ENCODE results near the gene ZDHHC1.

Gene ZDHHC1

DNA sequence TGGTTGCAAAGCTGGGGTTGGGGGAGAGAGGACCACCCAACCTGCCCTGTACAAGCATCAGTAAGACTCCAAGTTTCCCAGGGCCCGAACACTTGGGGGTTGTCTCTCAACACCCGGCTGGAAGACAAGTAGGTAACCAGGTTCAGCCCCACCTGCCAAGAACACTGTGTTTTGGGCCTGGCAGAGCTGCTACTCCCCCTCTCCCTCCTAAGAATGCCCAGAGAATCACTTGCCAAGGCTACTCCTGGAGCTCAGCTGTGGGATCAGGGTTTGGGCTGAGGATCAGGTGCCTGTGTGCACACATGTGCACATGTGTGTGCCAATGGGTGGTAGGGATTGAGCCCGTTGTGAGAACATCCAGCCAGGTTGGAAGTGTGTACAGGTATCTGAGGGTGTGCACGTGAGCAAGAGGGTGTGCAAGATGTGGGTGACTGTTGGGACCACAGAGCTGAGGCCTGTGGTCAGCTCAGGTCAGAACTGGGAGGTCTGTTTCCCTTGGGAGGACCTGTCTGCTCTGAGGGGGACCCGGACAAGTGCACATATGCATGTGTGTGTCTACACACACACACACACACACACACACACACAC lies 16.9 kb upstream of the ZDHHC1 start:
- peaks cover 57% of the 10 kb centered on the region for H3K27me3 ChIP-seq
- no peaks in the 10 kb centered on the region for H3K9me3 ChIP-seq
- TF ChIP-seq, protein P1, sequence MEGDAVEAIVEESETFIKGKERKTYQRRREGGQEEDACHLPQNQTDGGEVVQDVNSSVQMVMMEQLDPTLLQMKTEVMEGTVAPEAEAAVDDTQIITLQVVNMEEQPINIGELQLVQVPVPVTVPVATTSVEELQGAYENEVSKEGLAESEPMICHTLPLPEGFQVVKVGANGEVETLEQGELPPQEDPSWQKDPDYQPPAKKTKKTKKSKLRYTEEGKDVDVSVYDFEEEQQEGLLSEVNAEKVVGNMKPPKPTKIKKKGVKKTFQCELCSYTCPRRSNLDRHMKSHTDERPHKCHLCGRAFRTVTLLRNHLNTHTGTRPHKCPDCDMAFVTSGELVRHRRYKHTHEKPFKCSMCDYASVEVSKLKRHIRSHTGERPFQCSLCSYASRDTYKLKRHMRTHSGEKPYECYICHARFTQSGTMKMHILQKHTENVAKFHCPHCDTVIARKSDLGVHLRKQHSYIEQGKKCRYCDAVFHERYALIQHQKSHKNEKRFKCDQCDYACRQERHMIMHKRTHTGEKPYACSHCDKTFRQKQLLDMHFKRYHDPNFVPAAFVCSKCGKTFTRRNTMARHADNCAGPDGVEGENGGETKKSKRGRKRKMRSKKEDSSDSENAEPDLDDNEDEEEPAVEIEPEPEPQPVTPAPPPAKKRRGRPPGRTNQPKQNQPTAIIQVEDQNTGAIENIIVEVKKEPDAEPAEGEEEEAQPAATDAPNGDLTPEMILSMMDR (IDR thresholded peaks at IDR 0.05): no peak
- H3K4me3 ChIP-seq (ENCODE audit: low read depth in 1 of 2, low read length in 1 of 2): no peak overlapping the region
- peaks cover 15 to 21% of the 10 kb centered on the region in 2 experiments for H3K4me1 ChIP-seq (ENCODE audit: control insufficient read depth in 1 of 2, insufficient read depth in 1 of 2, low read depth in 1 of 2, low read length in 1 of 2)
- H3K27ac ChIP-seq: no peak overlapping the region
- H3K36me3 ChIP-seq: peaks cover 38% of the 10 kb centered on the region

DNA sequence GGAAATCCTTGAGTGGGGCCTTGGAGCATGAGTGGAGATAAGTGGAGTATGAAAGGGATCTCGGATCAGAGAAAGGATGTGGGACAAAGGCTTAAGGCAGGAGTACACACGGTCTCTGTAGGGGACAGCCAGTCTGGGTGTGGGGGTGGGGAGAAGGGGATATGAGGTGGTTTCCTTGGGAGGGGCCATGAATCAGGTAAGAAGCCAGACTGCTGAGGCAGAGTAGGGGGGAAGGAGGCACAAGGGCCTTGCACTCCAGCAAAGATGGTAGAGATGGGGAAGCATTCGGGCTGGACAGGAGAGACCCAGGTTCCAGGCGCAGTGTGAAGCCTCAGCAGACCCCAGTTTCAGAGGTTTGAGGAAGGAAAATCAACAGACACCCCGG lies 16.2 kb upstream of the ZDHHC1 start:
- Histone ChIP-seq H3K9me3 (no peaks in the 10 kb centered on the region), H3K27ac (no peak overlapping the region), H3K36me3 (peaks cover 31% of the 10 kb centered on the region), H3K4me1 (ENCODE audit: control insufficient read depth in 1 of 2, insufficient read depth in 1 of 2, low read depth in 1 of 2, low read length in 1 of 2) (peaks cover 15 to 21% of the 10 kb centered on the region in 2 experiments), H3K27me3 (peaks cover 64% of the 10 kb centered on the region), H3K4me3 (ENCODE audit: low read depth in 1 of 2, low read length in 1 of 2) (no peak overlapping the region)
- TF ChIP-seq, protein P1 (IDR thresholded peaks at IDR 0.05): no peak

DNA sequence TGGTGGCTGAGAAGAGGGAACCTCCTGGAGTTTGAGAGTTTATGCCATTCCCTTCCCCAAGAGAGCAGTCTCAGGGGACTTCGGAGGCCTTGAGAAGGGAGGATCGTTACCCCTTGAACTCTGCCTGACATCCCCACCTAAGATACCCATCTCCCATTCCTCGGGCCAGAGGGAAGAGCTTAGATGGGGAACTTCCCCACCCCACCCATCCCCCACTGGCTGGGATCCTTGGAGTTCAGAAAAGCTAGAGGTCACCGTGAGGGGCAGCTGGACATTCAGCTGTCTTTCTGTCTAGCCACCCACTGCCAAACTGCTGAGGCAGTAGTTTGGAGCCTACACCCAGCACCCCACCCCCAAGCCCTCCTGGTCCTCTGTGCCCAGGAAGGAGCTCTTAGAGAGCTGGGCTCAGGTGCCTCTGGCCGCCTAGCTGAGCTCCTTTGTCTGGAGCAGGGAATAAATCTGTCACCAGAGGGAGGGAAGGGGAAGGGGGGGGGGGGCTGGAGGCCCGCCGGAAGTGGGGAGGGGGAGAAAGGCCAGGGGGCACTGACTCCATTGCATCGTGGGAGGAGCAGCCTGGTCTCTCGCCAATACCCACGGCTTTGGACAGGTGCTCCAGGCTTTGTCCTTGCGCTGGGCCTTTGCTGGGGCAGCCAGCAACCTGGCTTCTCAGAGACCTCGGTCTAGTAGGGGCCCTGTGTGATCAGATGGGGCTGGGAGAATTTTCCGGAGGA lies 15.7 kb upstream of the ZDHHC1 start:
- H3K4me1 ChIP-seq (ENCODE audit: control insufficient read depth in 1 of 2, insufficient read depth in 1 of 2, low read depth in 1 of 2, low read length in 1 of 2): peaks cover 15 to 21% of the 10 kb centered on the region in 2 experiments
- H3K4me3 ChIP-seq (ENCODE audit: low read depth in 1 of 2, low read length in 1 of 2): peak overlapping the region; percentile 43 to 49
- no peak overlapping the region for H3K27ac ChIP-seq
- H3K9me3 ChIP-seq: no peaks in the 10 kb centered on the region
- TF ChIP-seq, protein P1 (IDR thresholded peaks at IDR 0.05): no peak
- peaks cover 66% of the 10 kb centered on the region for H3K27me3 ChIP-seq
- H3K36me3 ChIP-seq: peaks cover 25% of the 10 kb centered on the region

DNA sequence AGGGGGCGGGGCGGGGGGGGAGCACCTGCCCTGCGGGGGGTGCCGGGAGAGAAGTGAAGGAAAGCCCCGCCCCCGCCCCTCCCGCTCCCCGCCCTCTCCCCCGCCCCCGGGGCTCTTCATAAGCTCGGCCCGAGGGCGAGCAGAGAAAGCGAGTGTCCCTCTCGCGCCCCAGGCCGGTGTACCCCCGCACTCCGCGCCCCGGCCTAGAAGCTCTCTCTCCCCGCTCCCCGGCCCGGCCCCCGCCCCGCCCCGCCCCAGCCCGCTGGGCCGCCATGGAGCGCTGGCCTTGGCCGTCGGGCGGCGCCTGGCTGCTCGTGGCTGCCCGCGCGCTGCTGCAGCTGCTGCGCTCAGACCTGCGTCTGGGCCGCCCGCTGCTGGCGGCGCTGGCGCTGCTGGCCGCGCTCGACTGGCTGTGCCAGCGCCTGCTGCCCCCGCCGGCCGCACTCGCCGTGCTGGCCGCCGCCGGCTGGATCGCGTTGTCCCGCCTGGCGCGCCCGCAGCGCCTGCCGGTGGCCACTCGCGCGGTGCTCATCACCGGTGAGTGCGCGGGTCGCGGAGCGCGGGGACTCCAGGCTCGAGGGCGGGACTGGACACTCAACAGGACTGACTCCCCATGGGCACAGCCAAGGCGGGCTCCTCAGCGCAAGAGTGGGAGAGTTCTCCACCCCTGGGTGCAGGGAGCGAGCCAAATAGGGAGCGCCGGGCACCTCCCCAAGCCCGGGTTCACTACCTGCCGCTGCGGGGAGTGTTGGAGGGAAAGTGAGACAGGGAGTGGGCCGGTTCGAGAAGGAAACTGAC lies 14.9 kb upstream of the ZDHHC1 start, which contains the start of gene HSD11B2:
Gene HSD11B2, plus strand, starts transcription at position 145 of the 798 bp plus-strand sequence. Its CDS starts 128 bp downstream, at position 273.
- Histone ChIP-seq H3K4me3 (ENCODE audit: low read depth in 1 of 2, low read length in 1 of 2) (peak within 1 kb of the TSS; percentile 49 to 75), H3K9me3 (no peaks in the 10 kb centered on the region), H3K36me3 (peaks cover 17% of the 10 kb centered on the region), H3K4me1 (ENCODE audit: control insufficient read depth in 1 of 2, insufficient read depth in 1 of 2, low read depth in 1 of 2, low read length in 1 of 2) (peaks cover 15 to 21% of the 10 kb centered on the region in 2 experiments), H3K27ac (no peak within 1 kb of the TSS), H3K27me3 (peaks cover 74% of the 10 kb centered on the region)
- TF ChIP-seq, protein P1 (IDR thresholded peaks at IDR 0.05): no peak

DNA sequence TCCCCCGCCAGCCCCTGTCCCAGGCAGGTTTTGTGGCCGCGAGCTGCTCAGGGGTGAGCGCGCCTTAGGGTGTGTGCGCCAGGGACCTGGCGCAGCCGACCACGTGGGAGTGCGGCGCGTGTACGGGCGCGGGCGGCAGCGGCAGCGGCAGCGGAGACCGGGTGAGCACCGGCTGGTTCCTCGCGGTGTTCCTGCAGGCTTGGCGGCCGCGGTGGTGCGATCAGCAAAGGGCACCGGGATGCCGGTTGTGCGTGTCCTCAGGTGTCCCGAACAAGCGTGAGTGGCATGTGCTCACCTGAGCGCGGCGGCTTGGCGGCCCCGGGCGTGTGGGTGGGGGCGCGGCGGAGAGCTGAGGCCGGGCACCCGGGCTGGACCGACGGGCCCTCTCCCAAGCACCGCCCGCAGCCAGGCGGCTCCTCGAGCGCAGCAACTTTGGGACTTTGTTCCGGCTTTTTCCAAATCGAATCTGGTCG lies 14.3 kb upstream of the ZDHHC1 start:
- H3K9me3 ChIP-seq: no peaks in the 10 kb centered on the region
- H3K36me3 ChIP-seq: peaks cover 11% of the 10 kb centered on the region
- peaks cover 15 to 21% of the 10 kb centered on the region in 2 experiments for H3K4me1 ChIP-seq (ENCODE audit: control insufficient read depth in 1 of 2, insufficient read depth in 1 of 2, low read depth in 1 of 2, low read length in 1 of 2)
- H3K27me3 ChIP-seq: peaks cover 80% of the 10 kb centered on the region
- peak overlapping the region; percentile 49 to 75 for H3K4me3 ChIP-seq (ENCODE audit: low read depth in 1 of 2, low read length in 1 of 2)
- TF ChIP-seq, protein P1 (IDR thresholded peaks at IDR 0.05): no peak
- no peak overlapping the region for H3K27ac ChIP-seq
